Coronary artery (tissue), 2 donors: ENCODE measurements around the gene MIOX.

Experiments used
- DNase-seq: peaks from one replicate; pipeline ENCODE4 v3.0.0-alpha.2; 2017; ENCODE audit warnings: low spot score
- H3K27ac ChIP-seq, 2 donors: fragments of 200-600 bp; sonication (generic); one replicate each; pipeline ENCODE4 v1.5.1; 2016 to 2019
- H3K4me3 ChIP-seq: fragments of 200-600 bp; sonication (generic); 2 replicates; pipeline ENCODE4 v1.5.1; 2016; ENCODE audit warnings: mild to moderate bottlenecking, moderate library complexity
- CTCF ChIP-seq: fragments of 200-600 bp; sonication (generic); IDR thresholded peaks from one replicate; pipeline ENCODE4 v1.5.1; 2019; ENCODE audit warnings: antibody characterized with exemption

The MIOX gene

DNA sequence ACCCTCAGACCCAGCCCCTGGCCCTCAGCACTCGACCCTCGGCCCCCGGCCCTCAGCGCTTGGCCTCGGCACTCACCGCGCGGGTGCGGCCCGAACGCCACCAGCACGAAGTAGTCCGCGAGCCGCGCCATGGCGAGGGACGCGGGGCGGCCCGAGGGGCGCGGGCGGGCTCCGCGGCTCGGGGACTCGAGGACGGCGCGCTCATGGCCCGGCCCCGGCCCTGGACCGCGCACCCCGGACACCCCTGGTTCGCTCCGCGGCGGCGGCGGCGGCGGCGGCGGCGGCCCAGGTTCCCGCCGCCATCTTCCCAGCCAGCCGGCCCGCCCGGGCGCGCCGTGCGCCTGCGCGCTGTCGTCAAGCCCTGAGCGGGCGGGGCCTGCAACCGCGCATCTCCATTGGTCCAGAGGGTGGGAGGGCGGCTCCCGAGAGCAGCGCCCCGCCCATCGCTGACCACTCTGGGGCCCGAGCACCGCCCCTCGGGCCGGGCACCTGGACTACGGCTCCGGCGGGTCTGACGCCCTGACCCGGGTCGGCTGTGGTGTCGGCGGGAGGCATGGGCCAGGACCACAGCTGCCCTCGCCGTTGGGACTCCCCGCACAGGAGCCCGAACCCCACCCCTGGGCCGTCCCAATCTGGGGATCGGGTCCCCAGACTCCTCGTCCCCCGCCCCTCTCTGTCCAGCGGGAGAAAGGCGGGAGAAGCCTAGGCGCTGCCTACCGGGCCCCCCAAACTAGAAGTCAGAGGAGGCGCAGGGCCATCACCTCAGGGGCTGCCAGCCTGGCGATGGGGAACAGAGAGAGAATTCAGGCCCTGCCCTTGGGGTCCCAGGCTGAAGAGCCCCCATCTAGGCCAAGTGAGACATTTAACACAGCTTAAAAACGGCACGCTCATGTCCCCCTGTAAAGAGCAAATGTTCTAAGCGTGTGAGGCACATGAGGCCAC, 11.7 kb upstream of the MIOX start, which contains the start of gene SBF1:
SBF1 (minus strand) TSS at position 326 of the 942 bp plus-strand sequence; CDS start at position 131, 195 bp downstream.
- Histone ChIP-seq H3K4me3 (peak within 1 kb of the TSS; percentile 92), H3K27ac (peak within 1 kb of the TSS; percentile 78 to 85)
- DNase-seq = peak; percentile 89
- TF ChIP-seq CTCF = no peak

GRCh38 chr22:50475652-50476002, 11.0 kb upstream of the MIOX start:
- Histone ChIP-seq H3K27ac (no peak overlapping the region), H3K4me3 (peak overlapping the region; percentile 92)
- no peak for TF ChIP-seq CTCF
- DNase-seq = no peak

DNA sequence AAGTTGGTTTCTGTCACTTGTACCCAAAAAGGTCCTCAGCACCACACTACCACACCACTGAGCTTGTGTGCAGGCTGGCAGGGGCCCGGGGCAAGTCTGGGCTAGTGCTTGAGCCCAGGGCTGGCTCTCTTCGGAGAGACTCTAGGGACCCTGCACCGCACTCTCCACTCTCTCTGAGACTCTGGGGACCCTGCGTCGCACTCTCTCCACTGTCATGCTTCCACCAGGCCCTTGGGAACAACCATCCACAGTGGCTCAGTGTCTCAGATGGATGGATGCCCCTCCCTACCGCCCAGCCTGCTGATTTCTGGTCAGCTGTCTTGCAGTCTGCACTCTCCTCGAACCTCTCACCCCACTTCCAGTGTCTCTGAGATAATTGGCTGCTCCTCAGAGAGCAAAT, 9.8 kb upstream of the MIOX start:
- H3K4me3 ChIP-seq = no peak overlapping the region
- no peak for TF ChIP-seq CTCF
- no peak for DNase-seq
- no peak overlapping the region for H3K27ac ChIP-seq

DNA sequence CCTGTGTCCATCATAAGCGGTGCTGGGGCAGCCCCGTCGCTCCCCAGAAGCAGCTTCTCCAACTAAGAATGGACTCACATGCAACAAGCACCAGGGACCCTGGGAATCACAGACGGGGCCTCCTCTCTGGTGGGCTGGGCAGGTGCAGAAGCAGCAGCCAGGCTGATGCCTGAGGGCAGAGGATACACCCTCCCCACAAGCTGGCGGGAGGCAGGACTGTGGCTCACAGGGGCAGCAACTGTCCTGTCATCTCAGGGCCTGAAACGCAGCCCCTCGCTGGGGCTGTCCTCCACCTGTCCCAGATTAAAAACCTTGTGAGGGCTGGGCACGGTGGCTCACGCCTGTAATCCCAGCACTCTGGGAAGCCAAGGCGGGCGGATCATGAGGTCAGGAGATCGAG, 8.7 kb upstream of the MIOX start:
- TF ChIP-seq CTCF = no peak
- no peak for DNase-seq
- H3K4me3 ChIP-seq = no peak overlapping the region
- no peak overlapping the region for H3K27ac ChIP-seq

DNA sequence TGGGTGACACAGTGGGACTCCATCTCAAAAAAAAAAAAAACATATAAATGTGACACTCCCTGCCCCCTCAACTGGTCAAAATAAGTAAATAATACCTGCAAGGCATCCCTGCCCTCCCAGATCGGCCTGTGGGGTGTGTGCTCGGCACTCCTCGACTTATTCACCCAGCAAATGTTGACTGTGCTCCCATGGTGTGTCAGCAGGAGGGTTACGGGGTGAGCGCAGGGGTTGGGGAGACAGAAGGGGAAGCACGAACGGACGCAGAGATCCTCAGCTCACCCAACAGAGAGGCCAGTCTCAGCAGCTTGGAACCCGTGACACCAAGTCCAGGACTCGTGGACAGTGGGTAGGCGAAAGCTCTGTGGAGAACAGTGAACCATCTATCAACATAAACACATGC, 6.9 kb upstream of the MIOX start:
- TF ChIP-seq CTCF = no peak
- no peak overlapping the region for H3K4me3 ChIP-seq
- DNase-seq = no peak
- H3K27ac ChIP-seq = no peak overlapping the region

DNA sequence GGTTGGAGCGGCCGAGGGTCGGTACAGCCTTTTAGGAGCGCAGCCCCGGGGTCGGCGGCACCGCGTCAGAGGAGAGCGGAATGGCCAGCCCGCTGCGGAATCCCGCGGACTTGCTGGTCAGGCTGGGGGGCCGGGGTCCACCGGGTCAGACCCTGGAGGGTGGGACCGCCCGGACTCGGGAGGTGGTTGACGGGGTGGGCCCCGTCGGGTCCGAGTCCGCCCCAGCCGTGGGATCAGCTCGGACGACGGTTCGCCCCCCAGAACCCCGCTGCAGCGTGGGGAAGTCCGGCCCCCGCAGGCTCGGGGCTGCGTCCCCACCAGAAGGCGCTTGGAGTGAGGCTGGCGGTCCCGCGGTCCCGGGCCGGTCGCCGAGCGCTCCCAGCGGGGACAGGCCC, 5.6 kb upstream of the MIOX start:
- DNase-seq = no peak
- TF ChIP-seq CTCF = no peak
- H3K27ac ChIP-seq = no peak overlapping the region
- H3K4me3 ChIP-seq = peak overlapping the region; percentile 70
